ENCODE results near the gene PCDHA12. TPM values are rescaled to one million over a fixed set of nuclear protein-coding genes. Genes with fewer than 3 reads are reported as not detected.
"Not testable (repeated sequence)": the region's sequence is repeated elsewhere in the genome, so short reads cannot be mapped to it uniquely, and the experiment has no call there.

Gene PCDHA12
- total RNA-seq, 4 donors from 2014 or later: 0.04 to 0.39 (median 0.25) TPM; not detected in 1

DNA sequence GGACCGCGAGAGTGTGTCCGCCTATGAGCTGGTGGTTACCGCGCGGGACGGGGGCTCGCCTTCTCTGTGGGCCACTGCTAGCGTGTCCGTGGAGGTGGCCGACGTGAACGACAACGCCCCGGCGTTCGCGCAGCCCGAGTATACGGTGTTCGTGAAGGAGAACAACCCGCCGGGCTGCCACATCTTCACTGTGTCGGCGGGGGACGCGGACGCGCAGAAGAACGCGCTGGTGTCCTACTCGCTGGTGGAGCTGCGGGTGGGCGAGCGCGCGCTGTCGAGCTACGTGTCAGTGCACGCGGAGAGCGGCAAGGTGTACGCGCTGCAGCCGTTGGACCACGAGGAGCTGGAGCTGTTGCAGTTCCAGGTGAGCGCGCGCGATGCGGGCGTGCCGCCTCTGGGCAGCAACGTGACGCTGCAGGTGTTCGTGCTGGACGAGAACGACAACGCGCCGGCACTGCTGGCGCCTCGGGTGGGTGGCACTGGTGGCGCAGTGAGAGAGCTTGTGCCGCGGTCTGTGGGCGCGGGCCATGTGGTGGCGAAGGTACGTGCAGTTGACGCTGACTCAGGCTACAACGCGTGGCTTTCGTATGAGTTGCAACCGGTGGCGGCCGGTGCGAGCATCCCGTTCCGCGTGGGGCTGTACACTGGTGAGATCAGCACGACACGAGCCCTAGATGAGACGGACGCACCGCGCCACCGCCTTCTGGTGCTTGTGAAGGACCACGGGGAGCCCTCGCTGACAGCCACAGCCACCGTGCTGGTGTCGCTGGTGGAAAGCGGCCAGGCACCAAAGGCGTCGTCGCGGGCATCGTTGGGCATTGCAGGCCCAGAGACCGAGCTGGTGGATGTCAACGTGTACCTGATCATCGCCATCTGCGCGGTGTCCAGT, 39.2 kb upstream of the PCDHA12 start:
- TF ChIP-seq, protein P1, sequence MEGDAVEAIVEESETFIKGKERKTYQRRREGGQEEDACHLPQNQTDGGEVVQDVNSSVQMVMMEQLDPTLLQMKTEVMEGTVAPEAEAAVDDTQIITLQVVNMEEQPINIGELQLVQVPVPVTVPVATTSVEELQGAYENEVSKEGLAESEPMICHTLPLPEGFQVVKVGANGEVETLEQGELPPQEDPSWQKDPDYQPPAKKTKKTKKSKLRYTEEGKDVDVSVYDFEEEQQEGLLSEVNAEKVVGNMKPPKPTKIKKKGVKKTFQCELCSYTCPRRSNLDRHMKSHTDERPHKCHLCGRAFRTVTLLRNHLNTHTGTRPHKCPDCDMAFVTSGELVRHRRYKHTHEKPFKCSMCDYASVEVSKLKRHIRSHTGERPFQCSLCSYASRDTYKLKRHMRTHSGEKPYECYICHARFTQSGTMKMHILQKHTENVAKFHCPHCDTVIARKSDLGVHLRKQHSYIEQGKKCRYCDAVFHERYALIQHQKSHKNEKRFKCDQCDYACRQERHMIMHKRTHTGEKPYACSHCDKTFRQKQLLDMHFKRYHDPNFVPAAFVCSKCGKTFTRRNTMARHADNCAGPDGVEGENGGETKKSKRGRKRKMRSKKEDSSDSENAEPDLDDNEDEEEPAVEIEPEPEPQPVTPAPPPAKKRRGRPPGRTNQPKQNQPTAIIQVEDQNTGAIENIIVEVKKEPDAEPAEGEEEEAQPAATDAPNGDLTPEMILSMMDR (IDR thresholded peaks at IDR 0.05): no peak
- no peak for TF ChIP-seq POLR2A (IDR thresholded peaks at IDR 0.05)
- 51 to 56% methylated on average over 71 to 100 of the region's 103 CpGs for whole genome bisulfite sequencing, 2 donors
- no peak for DNase-seq (ENCODE audit: low spot score in 2 of 2)
- no peak overlapping the region for H3K4me3 ChIP-seq (ENCODE audit: low read depth, poor library complexity, severe bottlenecking)
- intact Hi-C loops (cut with DNase I; ENCODE audit: low total_unique reads): no loop called here

GRCh38 chr5:140840978-140841962, 33.8 kb upstream of the PCDHA12 start, which contains the start of gene PCDHA8:
Gene PCDHA8, plus strand, starts transcription at chr5:140841187. Its CDS starts 135 bp downstream, at chr5:140841322.
- intact Hi-C loops (cut with DNase I; ENCODE audit: low total_unique reads): no loop called here
- no peak for TF ChIP-seq POLR2A (IDR thresholded peaks at IDR 0.05)
- TF ChIP-seq, protein P1 (IDR thresholded peaks at IDR 0.05): no peak
- H3K4me3 ChIP-seq (ENCODE audit: low read depth, poor library complexity, severe bottlenecking): no peak within 1 kb of the TSS
- 25 to 29% methylated on average over 46 to 47 of the region's 47 CpGs for WGBS, 2 donors
- no peak for DNase-seq (ENCODE audit: low spot score in 2 of 2)

DNA sequence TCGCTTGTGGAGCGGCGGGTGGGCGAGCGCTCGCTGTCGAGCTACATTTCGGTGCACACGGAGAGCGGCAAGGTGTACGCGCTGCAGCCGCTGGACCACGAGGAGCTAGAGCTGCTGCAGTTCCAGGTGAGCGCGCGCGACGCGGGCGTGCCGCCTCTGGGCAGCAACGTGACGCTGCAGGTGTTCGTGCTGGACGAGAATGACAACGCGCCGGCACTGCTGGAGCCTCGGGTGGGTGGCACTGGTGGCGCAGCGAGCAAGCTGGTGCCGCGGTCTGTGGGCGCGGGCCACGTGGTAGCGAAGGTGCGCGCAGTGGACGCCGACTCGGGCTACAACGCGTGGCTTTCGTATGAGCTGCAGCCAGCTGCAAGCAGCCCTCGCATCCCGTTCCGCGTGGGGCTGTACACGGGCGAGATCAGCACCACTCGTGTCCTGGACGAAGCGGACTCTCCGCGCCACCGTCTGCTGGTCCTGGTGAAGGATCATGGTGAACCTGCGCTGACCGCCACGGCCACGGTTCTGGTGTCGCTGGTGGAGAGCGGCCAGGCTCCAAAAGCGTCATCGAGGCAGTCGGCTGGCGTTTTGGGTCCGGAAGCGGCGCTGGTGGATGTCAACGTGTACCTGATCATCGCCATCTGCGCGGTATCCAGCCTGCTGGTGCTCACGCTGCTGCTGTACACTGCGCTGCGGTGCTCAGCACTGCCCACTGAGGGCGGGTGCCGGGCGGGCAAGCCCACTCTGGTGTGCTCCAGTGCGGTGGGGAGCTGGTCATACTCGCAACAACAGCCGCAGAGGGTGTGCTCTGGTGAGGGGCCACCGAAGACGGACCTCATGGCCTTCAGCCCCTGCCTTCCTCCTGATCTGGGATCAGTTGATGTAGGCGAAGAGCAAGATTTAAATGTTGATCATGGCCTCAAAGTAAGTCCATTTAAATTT, 32.0 kb upstream of the PCDHA12 start:
- intact Hi-C loops (cut with DNase I; ENCODE audit: low total_unique reads): no loop called here
- TF ChIP-seq POLR2A (IDR thresholded peaks at IDR 0.05): no peak
- TF ChIP-seq, protein P1 (IDR thresholded peaks at IDR 0.05): no peak
- no peak overlapping the region for H3K4me3 ChIP-seq (ENCODE audit: low read depth, poor library complexity, severe bottlenecking)
- WGBS, 2 donors: 42 to 61% methylated on average over 42 to 76 of the region's 87 CpGs
- DNase-seq (ENCODE audit: low spot score in 2 of 2): no peak

DNA sequence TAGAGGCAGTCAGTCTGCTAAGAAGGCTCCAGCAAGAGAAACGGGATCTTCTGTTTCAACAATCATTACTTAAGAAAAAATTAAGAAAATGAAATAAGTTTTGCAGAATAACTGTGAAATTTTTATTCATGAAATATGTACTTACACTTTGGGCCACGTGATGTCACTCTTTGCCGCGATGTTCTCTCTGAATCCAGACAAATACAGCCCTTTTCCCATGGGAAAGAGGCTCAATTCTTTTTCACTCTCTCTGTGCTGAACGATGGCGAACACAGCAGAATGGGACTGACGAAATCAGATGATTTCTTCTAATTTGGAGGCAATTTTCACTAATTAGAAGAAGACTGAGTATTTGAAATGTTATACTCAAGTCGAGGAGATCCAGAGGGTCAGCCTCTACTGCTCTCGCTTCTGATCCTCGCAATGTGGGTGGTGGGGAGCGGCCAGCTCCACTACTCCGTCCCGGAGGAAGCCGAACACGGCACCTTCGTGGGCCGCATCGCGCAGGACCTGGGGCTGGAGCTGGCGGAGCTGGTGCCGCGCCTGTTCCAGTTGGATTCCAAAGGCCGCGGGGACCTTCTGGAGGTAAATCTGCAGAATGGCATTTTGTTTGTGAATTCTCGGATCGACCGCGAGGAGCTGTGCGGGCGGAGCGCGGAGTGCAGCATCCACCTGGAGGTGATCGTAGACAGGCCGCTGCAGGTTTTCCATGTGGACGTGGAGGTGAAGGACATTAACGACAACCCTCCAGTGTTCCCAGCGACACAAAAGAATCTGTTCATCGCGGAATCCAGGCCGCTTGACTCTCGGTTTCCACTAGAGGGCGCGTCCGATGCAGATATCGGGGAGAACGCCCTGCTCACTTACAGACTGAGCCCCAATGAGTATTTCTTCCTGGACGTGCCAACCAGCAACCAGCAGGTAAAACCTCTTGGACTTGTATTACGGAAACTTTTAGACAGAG, 26.7 kb upstream of the PCDHA12 start, which contains the start of gene PCDHA9:
PCDHA9 (plus strand) TSS at position 244 of the 964 bp plus-strand sequence; CDS start at position 358, 114 bp downstream.
- DNase-seq (ENCODE audit: low spot score in 2 of 2); H3K4me3 ChIP-seq (ENCODE audit: low read depth, poor library complexity, severe bottlenecking); intact Hi-C loops (cut with DNase I; ENCODE audit: low total_unique reads): not testable (repeated sequence)
- 25% methylated on average over 28 to 37 of the region's 48 CpGs for WGBS, 2 donors

GRCh38 chr5:140849831-140850634, 25.1 kb upstream of the PCDHA12 start:
- H3K4me3 ChIP-seq (ENCODE audit: low read depth, poor library complexity, severe bottlenecking); DNase-seq (ENCODE audit: low spot score in 2 of 2): not testable (repeated sequence)
- intact Hi-C loops (cut with DNase I; ENCODE audit: low total_unique reads): loop anchor here (2.0 kb wide), 1 partner anchor 51 kb away; no protein-coding TSS in a partner anchor
- 43 to 55% methylated on average over 82 to 88 of the region's 101 CpGs for whole genome bisulfite sequencing, 2 donors
